Measurements from ENCODE around the gene TBC1D4.
"Not testable (repeated sequence)": the region's sequence is repeated elsewhere in the genome, so short reads cannot be mapped to it uniquely, and the experiment has no call there.

DNA sequence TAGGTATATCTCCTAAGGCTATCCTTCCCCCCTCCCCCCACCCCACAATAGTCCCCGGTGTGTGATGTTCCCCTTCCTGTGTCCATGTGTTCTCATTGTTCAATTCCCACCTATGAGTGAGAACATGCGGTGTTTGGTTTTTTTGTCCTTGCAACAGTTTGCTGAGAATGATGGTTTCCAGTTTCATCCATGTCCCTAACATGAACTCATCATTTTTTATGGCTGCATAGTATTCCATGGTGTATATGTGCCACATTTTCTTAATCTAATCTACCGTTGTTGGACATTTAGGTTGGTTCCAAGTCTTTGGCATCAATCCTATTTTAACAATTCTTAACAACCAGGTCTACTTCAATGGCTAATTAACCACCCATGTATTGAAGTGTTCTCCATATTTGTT is 130.4 kb downstream of the TBC1D4 start:
- not testable (repeated sequence) for TF ChIP-seq EZH2 (optimal IDR thresholded peaks at IDR 0.05; ENCODE audit: low read depth, low read length)
- TF ChIP-seq, protein P1, sequence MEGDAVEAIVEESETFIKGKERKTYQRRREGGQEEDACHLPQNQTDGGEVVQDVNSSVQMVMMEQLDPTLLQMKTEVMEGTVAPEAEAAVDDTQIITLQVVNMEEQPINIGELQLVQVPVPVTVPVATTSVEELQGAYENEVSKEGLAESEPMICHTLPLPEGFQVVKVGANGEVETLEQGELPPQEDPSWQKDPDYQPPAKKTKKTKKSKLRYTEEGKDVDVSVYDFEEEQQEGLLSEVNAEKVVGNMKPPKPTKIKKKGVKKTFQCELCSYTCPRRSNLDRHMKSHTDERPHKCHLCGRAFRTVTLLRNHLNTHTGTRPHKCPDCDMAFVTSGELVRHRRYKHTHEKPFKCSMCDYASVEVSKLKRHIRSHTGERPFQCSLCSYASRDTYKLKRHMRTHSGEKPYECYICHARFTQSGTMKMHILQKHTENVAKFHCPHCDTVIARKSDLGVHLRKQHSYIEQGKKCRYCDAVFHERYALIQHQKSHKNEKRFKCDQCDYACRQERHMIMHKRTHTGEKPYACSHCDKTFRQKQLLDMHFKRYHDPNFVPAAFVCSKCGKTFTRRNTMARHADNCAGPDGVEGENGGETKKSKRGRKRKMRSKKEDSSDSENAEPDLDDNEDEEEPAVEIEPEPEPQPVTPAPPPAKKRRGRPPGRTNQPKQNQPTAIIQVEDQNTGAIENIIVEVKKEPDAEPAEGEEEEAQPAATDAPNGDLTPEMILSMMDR (IDR thresholded peaks at IDR 0.05; ENCODE audit: low read length): not testable (repeated sequence)
